Measurements from ENCODE around the gene TCF12.

GRCh38 chr15:57165992-57166391 lies 247.5 kb downstream of the TCF12 start:
- TF ChIP-seq, protein P1, sequence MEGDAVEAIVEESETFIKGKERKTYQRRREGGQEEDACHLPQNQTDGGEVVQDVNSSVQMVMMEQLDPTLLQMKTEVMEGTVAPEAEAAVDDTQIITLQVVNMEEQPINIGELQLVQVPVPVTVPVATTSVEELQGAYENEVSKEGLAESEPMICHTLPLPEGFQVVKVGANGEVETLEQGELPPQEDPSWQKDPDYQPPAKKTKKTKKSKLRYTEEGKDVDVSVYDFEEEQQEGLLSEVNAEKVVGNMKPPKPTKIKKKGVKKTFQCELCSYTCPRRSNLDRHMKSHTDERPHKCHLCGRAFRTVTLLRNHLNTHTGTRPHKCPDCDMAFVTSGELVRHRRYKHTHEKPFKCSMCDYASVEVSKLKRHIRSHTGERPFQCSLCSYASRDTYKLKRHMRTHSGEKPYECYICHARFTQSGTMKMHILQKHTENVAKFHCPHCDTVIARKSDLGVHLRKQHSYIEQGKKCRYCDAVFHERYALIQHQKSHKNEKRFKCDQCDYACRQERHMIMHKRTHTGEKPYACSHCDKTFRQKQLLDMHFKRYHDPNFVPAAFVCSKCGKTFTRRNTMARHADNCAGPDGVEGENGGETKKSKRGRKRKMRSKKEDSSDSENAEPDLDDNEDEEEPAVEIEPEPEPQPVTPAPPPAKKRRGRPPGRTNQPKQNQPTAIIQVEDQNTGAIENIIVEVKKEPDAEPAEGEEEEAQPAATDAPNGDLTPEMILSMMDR (IDR thresholded peaks at IDR 0.05; ENCODE audit: insufficient read depth, low read depth, low read length), result no peak
- TF ChIP-seq EZH2 (IDR thresholded peaks at IDR 0.05; ENCODE audit: insufficient read depth, low read length), result no peak
